ENCODE measurements around the gene DNAJC5.

DNA sequence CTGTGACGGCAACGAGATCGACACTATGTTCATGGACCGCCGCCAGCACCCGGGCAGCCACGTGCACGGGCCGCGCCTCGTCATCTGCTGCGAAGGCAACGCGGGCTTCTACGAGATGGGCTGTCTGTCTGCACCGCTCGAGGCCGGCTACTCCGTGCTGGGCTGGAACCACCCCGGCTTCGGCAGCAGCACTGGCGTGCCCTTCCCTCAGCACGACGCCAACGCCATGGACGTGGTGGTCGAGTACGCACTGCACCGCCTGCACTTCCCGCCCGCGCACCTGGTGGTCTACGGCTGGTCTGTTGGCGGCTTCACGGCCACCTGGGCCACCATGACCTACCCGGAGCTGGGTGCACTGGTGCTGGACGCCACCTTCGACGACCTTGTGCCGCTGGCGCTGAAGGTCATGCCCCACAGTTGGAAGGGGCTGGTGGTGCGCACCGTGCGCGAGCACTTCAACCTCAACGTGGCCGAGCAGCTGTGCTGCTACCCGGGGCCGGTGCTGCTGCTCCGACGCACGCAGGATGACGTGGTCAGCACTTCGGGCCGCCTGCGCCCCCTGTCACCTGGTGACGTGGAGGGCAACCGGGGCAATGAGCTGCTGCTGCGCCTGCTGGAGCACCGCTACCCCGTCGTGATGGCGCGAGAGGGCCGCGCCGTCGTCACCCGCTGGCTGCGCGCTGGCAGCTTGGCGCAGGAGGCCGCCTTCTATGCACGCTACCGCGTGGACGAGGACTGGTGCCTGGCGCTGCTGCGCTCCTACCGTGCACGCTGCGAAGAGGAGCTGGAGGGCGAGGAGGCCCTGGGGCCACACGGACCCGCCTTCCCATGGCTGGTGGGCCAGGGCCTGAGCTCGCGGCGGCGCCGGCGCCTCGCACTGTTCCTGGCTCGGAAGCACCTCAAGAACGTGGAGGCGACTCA is 32.7 kb upstream of the DNAJC5 start:
- TF ChIP-seq EZH2 (IDR thresholded peaks at IDR 0.05; ENCODE audit: insufficient read depth, poor library complexity, severe bottlenecking) (no peak), EZH2phosphoT487 (IDR thresholded peaks at IDR 0.05; ENCODE audit: insufficient read depth, low read depth) (no peak)

Measured in GM23248 (cell line).